NCI-H187 (cell line): ENCODE results near the gene GFER.
"Not testable (repeated sequence)": the region's sequence is repeated elsewhere in the genome, so short reads cannot be mapped to it uniquely, and the experiment has no call there.

Experiments
- DNase-seq, 2 experiments: peaks; one replicate each; lab custom pipeline; 2025; lab: John Stamatoyannopoulos, UW

GFER gene

DNA sequence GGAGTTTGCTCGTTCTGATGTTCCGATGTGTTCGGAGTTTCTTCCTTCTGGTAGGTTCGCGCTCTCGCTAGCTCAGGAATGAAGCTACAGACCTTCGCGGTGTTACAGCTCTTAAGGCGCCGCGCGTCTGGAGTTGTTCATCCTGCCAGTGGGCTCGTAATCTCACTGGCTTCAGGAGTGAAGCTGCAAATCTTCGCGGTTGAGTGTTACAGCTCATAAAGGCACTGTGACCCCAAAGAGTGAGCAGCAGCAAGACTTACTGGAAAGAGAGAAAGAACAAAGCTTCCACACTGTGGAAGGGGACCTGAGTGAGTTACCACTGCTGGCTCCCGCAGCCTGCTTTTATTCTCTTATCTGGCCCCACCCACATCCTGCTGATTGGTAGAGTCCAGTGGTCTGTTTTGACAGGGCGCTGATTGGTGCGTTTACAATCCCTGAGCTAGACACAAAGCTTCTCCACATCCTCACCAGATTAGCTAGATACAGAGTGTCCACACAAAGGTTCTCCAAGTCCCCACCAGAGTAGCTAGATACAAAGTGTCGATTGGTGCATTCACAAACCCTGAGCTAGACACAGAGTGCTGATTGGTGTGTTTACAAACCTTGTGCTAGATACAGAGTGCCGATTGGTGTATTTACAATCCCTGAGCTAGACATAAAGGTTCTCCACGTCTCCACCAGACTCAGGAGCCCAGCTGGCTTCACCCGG lies 26.4 kb upstream of the GFER start:
- DNase-seq: not testable (repeated sequence)

- DNase-seq: not testable (repeated sequence)
Observed at GRCh38 chr16:1958143-1958491, 25.9 kb upstream of the GFER start.

DNA sequence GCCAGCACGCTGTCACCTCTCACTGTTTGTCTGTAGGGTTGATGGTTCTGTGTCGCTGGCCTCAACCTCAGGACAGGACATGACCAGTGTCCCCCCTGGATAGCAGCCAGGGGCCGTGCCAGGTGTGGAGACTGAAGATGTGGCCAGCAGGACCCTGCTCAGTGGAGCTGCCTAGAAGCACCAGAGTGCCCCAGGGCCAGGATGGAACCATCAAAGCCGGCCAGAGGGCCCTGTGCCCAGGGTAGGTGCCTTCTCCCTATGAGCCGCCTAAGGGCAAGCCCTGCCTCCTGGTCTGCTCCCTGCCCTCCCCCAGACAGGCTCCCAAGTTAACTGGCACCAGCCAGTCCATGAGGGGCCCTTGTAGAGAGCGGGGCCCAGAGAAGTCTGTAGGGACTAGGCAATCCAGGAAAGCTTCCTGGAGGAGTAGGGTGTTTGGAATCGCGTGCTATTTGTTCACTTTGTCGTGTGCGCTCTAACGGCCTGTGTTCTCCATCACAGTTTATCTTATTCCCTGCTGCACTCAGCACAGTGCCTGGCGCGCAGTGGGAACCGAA lies 25.2 kb upstream of the GFER start:
- no peak for DNase-seq

- DNase-seq: peak; percentile 84 to 91
Observed at GRCh38 chr16:1959269-1960039, 24.5 kb upstream of the GFER start, which contains the start of gene NDUFB10. Gene NDUFB10, plus strand, starts transcription at chr16:1959538. Its CDS starts 87 bp downstream, at chr16:1959625.

- DNase-seq: no peak
Observed at GRCh38 chr16:1960665-1961630, 23.0 kb upstream of the GFER start.

GRCh38 chr16:1961651-1962067 lies 22.3 kb upstream of the GFER start:
- no peak for DNase-seq

- DNase-seq: not testable (repeated sequence)
Observed at GRCh38 chr16:1962161-1963153, 21.5 kb upstream of the GFER start.

DNA sequence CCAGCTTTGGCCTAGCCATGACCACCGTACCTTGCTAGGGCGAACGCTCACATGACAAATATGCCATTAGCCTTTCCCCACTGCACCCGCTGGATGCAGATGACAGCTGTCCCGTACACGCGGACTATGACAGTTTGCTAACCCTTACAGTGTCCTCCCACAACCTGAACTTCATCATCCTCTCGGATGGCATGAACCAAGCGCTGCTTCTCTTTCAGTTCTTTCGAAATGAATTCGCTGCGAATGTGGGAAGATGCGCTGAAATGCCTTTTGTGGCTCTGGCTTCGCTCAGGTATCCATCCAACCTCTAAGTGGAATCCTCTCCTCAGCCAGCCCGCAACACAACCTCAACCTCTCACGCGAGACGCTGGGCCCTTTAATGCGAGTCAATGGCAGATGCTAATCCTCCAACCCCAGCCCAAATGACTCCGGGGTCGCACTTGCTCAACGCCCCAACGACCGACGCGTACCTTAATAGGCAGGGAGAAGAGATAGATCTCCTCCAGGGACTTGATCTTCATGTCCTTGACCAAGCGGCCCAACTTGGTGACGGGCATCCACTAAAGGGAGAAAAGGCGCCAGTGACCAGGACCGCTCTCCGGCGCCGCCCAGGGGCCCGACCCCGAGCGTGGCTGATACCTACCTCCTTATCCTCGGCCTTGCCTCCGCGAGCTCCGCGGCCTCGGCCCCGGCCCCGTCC lies 20.0 kb upstream of the GFER start:
- DNase-seq: no peak

DNA sequence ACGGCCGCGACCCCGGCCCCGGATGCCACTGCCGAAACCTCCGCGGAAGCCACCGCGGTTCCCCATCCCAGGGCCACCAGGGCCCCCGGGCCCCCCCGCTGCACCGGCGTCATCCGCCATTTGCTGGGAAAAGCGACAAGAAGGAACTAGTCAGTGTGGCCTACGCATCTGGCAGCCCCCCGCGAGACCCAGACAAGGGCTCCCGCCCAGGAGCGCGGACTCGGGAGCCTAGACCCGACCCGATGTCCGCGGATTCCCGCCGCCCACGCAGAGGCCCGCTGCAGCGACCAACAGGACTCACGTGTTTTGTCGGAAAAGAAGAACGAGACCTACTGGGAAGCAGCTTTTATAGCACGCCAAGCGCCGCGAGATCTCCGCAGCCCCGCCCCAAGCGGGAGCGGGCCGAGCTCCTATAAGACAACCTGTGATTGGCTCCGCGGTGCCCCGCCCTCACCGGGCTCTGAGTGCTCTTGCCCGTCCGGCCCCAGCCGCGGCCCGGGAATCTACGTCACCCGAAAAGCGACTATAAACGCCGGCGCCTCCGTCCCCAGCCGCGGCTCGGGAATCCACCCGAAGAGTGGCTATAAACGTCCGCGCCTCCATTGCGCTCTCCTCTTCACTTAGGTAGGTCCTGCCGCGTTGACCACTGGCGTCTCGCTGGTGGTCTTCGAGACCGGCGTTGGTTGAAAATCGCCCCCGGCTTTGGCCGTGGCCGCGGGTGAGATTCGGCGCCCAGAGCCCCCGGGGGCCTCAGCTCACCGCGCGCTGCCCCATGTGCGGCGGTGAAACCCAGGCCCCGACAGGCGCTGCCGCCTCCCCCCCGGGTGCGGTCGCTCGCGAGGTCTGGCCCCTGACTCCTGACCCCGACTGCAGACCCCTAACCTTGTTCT lies 19.2 kb upstream of the GFER start, which contains the start of gene RPS2:
Gene RPS2 (minus strand): TSS at position 321 of the 890 bp plus-strand sequence. CDS start 201 bp downstream, at position 120.
- peak; percentile 99 for DNase-seq

- no peak for DNase-seq
Observed at GRCh38 chr16:1965396-1966001, 18.5 kb upstream of the GFER start.

DNA sequence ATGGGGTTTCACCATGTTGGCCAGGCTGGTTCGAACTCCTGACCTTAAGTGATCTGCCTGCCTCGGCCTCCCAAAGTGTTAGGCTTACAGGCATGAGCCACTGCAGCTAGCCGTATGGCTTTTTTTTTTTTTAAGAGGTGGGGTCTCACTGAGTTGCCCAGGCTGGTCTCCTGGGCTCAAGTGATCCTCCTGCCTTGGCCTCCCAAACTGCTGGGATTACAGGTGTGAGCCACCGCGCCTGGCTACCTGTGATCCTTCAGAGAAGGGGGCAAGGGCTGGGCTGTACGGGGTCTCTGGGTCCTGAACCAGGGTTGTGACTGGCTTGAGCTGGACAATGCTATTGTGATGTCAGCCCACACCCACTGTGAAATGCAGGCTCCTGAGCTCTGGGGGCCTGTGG lies 17.5 kb upstream of the GFER start, which contains the start of gene RNF151:
Gene RNF151 (plus strand): TSS at position 397 of the 400 bp plus-strand sequence. CDS start 26 bp downstream, outside the sequence.
- DNase-seq: no peak

- DNase-seq: no peak
Observed at GRCh38 chr16:1968146-1968953, 15.6 kb upstream of the GFER start.

DNA sequence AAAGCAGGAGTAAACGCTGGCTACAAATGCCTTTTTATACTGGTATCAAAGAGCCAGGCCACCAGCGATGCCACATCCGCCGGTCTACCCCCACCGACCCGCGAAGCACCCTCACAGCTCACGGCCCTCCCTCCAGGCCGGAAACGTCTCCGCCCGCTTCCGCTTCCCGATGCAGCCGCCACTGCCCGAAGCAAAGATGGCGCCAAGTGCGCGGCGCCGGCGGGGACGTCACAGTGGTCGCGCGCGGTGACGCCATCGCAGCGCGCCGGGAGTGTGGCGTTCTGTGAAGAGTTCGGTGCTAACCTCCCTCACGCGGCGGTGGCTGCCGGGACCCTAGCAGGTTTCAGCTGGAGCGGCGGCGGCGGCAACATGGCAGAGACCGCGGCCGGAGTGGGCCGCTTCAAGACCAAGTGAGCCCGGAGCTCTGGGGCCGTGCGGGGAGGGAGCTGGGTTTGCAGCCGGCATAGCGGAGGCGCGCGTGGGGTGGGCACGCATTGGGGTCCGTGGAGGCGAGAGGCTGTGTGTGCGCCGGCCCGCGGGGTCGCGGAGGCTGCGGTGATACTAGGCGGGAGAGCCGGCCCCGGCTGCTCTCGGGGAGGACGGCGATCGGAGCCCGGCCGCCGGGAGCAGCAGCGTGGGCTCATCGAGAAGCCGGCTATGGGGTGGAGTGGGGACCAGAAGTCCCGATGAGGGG lies 12.1 kb upstream of the GFER start, which contains the start of gene TBL3:
Gene TBL3 (plus strand): TSS at position 258 of the 694 bp plus-strand sequence. CDS start 112 bp downstream, at position 370.
- DNase-seq: peak; percentile 96 to 97

DNA sequence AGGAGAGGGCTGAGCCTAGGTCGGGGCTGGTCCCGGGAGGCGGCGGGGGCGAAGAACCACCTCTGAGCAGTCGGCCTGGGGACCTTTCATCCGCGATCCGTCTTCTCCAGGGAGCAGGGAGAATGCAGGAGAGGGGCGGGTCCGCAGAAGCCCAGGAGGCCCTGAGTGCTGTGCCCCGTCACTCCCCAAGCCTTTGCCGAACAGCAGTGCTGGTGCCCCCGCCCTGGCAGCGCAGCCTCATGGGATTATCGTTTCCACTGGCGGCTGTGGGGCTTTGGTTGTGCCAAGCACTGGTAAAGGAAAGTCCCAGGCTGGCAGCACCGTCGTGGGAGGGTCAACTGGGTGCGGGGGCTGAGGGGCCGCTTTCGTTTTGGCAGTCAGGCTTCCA lies 11.5 kb upstream of the GFER start:
- no peak for DNase-seq

- no peak for DNase-seq
Observed at GRCh38 chr16:1973461-1974156, 10.4 kb upstream of the GFER start.
